DOHH2 (cell line): ENCODE measurements around the gene STOM.

Source experiments
- EZH2phosphoT487 ChIP-seq: fragments of 200-600 bp; sonication (generic); IDR thresholded peaks from 2 replicates; pipeline ENCODE4 v1.6.1; 2017; ENCODE audit warnings: borderline replicate concordance, mild to moderate bottlenecking, antibody characterized with exemption, low read length, moderate library complexity, mixed read lengths
- TF ChIP-seq, protein P1 (sequence below): fragments of 200-600 bp; sonication (generic); IDR thresholded peaks from one replicate; pipeline ENCODE4 v1.5.1; 2014; ENCODE audit warnings: antibody characterized with exemption, mild to moderate bottlenecking, low read depth, low read length; ENCODE audit not compliant: poor library complexity, severe bottlenecking

DNA sequence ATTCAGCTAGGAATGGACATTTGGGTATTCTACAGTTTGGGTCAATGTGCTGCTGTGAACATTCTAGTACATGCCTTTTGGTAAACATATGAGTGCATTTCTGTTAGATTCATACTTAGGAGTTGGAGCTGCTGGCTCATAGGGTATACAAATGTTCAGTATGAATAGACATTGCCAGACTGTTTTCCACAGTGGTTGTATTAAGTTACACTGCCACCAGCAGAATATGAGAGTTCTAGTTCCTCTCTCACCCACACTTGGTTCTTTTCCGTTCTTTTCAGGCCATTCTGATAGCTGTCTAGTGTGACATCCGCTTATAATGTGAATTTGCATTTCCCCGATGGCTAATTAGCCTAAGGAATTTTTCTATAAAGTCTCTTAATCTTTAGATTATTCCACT is 25.0 kb downstream of the STOM start:
- TF ChIP-seq, protein P1, sequence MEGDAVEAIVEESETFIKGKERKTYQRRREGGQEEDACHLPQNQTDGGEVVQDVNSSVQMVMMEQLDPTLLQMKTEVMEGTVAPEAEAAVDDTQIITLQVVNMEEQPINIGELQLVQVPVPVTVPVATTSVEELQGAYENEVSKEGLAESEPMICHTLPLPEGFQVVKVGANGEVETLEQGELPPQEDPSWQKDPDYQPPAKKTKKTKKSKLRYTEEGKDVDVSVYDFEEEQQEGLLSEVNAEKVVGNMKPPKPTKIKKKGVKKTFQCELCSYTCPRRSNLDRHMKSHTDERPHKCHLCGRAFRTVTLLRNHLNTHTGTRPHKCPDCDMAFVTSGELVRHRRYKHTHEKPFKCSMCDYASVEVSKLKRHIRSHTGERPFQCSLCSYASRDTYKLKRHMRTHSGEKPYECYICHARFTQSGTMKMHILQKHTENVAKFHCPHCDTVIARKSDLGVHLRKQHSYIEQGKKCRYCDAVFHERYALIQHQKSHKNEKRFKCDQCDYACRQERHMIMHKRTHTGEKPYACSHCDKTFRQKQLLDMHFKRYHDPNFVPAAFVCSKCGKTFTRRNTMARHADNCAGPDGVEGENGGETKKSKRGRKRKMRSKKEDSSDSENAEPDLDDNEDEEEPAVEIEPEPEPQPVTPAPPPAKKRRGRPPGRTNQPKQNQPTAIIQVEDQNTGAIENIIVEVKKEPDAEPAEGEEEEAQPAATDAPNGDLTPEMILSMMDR = no peak
- TF ChIP-seq EZH2phosphoT487 = no peak
